Upper lobe of left lung (tissue), 4 donors: Measurements from ENCODE around the gene PLCB1.

Experiments
- CTCF ChIP-seq, 6 experiments: fragments of 450-650 bp in 4 of 6; fragments of 200-600 bp in 2 of 6; sonication (generic) in 2 of 6; IDR thresholded peaks; one replicate each; pipeline ENCODE4 v1.5.1; 2016 to 2019; ENCODE audit warnings: antibody characterized with exemption in 6 of 6
- EP300 ChIP-seq, 4 donors: sonication (generic); formaldehyde crosslinking; IDR thresholded peaks; one replicate each; pipeline ENCODE4 v1.5.1; 2017; ENCODE audit warnings: antibody characterized with exemption in 4 of 4, control low read depth in 2 of 4
- POLR2A ChIP-seq, 4 donors: fragments of 450-650 bp; IDR thresholded peaks; one replicate each; pipeline ENCODE4 v1.5.1; 2016 to 2017; ENCODE audit warnings: antibody characterized with exemption in 4 of 4, mild to moderate bottlenecking in 2 of 4
- POLR2AphosphoS5 ChIP-seq, 2 donors: sonication (generic); formaldehyde crosslinking; IDR thresholded peaks; one replicate each; pipeline ENCODE4 v1.5.1; 2017; ENCODE audit warnings: antibody characterized with exemption in 2 of 2

- no peak for TF ChIP-seq EP300 (IDR thresholded peaks at IDR 0.05)
- TF ChIP-seq POLR2A (IDR thresholded peaks at IDR 0.05), result no peak
- TF ChIP-seq CTCF (IDR thresholded peaks at IDR 0.05), result no peak
- no peak for TF ChIP-seq POLR2AphosphoS5 (IDR thresholded peaks at IDR 0.05)
Observed at GRCh38 chr20:8568075-8568474, 436.0 kb downstream of the PLCB1 start.
